OCI-LY3 (cell line): ENCODE results near the gene HOXD1.

Experiments used
- H2AFZ ChIP-seq: fragments of 200-600, 300-600 bp; shearing (Covaris generic); 2 replicates; pipeline ENCODE4 v1.6.0; 2014; ENCODE audit warnings: antibody characterized with exemption, low read depth, low read length
- H3K27ac ChIP-seq: fragments of 200-600, 300-600 bp; sonication (generic); 2 replicates; pipeline ENCODE4 v1.5.1; 2014; ENCODE audit warnings: mild to moderate bottlenecking, low read length, moderate library complexity, mixed read lengths
- H3K27me3 ChIP-seq: fragments of 200-600, 300-600 bp; sonication (generic); 2 replicates; pipeline ENCODE4 v1.6.1; 2014; ENCODE audit warnings: low read depth, low read length, mixed read lengths
- H3K36me3 ChIP-seq: fragments of 200-600, 300-600 bp; sonication (generic); replicated peaks from 2 replicates; pipeline ENCODE3; 2014; ENCODE audit warnings: low read depth, low read length, mixed read lengths
- H3K4me1 ChIP-seq: fragments of 300-600, 200-600 bp; sonication (generic); 2 replicates; pipeline ENCODE4 v1.6.1; 2014; ENCODE audit warnings: low read length, mixed read lengths
- H3K4me2 ChIP-seq: fragments of 200-600, 300-600 bp; sonication (generic); 2 replicates; pipeline ENCODE4 v1.6.1; 2014; ENCODE audit warnings: low read length, mixed read lengths
- H3K4me3 ChIP-seq: fragments of 300-600, 200-600 bp; sonication (generic); 2 replicates; pipeline ENCODE4 v1.5.1; 2014; ENCODE audit warnings: antibody characterized with exemption, mild to moderate bottlenecking, low read length, moderate library complexity
- H3K79me2 ChIP-seq: fragments of 300-600, 200-600 bp; shearing (Covaris generic); 2 replicates; pipeline ENCODE4 v1.6.1; 2014; ENCODE audit warnings: mild to moderate bottlenecking, low read length, mixed read lengths
- H3K9ac ChIP-seq: fragments of 300-600, 200-600 bp; shearing (Covaris generic); 2 replicates; pipeline ENCODE4 v1.6.0; 2014; ENCODE audit warnings: mild to moderate bottlenecking, low read length, moderate library complexity
- H3K9me3 ChIP-seq: fragments of 200-600, 300-600 bp; shearing (Covaris generic); 2 replicates; pipeline ENCODE4 v1.6.1; 2014; ENCODE audit warnings: low read length, mixed read lengths; ENCODE audit not compliant: insufficient read depth
- H4K20me1 ChIP-seq: fragments of 200-600, 300-600 bp; sonication (generic); 2 replicates; pipeline ENCODE4 v1.6.1; 2016; ENCODE audit warnings: low read length, mixed read lengths; ENCODE audit not compliant: insufficient read depth
- EZH2phosphoT487 ChIP-seq: fragments of 200-600 bp; shearing (Covaris generic); IDR thresholded peaks from 2 replicates; pipeline ENCODE4 v1.6.1; 2018; ENCODE audit warnings: antibody characterized with exemption, mixed run types, low read depth
- TF ChIP-seq, protein P1 (sequence below): fragments of 200-600, 300-600 bp; sonication (generic); IDR thresholded peaks from 2 replicates; pipeline ENCODE4 v1.5.1; 2014; ENCODE audit warnings: antibody characterized with exemption, low read length, low read depth

HOXD1 gene

DNA sequence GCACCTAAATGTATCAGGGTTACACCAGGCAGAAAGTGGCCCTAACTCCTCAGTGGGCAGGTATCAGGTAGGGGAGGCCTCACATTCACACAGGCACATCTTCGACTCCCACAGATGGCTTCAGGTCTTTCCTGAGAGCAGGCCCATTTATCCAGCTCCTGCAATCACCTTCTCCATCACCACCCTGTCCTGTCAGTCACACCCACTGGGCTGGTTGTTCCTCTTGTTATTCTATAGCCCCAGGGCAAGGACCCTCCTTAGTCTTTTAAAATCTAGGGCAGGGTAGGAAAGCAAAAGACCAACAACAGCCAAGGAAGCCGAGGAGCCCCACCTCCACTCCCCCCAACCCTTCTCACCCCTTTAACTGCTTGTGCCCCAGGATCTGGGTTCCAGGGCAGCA lies 46.2 kb upstream of the HOXD1 start:
- no peaks in the 10 kb centered on the region for H4K20me1 ChIP-seq
- TF ChIP-seq, protein P1, sequence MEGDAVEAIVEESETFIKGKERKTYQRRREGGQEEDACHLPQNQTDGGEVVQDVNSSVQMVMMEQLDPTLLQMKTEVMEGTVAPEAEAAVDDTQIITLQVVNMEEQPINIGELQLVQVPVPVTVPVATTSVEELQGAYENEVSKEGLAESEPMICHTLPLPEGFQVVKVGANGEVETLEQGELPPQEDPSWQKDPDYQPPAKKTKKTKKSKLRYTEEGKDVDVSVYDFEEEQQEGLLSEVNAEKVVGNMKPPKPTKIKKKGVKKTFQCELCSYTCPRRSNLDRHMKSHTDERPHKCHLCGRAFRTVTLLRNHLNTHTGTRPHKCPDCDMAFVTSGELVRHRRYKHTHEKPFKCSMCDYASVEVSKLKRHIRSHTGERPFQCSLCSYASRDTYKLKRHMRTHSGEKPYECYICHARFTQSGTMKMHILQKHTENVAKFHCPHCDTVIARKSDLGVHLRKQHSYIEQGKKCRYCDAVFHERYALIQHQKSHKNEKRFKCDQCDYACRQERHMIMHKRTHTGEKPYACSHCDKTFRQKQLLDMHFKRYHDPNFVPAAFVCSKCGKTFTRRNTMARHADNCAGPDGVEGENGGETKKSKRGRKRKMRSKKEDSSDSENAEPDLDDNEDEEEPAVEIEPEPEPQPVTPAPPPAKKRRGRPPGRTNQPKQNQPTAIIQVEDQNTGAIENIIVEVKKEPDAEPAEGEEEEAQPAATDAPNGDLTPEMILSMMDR = no peak
- no peak for TF ChIP-seq EZH2phosphoT487

DNA sequence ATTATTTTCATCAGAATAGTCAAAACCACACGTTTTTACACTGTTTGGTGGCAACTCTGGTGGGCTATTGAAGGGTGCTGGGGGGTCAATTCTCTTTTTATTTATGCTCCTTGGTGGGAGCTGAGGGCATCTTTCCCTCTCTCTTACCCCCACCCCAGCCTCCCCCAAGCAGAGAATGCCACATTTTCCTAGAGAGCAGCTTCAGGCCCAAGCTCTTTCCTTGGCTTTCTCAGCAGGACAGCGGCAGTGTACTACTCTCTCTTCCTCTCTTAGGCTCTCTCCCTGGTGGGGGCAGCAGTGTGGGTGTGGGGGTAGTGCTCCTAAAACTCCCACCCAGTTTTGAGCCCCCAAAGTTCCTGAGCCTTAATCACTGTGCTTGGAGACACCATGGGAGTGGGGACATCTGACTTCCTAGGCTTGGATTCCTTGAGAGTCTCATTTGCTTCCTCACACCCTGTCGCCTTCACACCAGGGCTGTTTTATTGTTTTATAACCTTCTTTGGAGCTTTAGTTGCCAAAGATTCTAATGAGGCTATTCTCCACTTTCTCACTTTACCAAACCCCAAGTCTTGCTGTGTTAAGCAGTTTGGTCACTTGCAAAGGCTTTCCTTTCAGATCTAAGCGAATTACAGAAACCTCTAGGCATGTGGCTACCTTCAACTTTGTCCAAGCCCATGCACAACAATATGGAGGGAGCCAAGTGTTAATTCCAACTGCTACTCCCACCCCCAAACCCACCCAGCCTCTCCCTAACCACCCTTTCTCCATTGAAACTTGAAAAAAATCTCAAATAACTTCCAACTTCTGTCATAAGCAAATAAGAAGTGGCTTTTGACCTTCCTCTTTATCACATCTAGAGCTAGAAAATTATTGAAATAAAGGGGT lies 43.1 kb upstream of the HOXD1 start:
- H3K4me1 ChIP-seq = 0 out of 2 replicates have a peak, but pooled peaks cover 5% of the 10 kb centered on the region
- H3K4me2 ChIP-seq = no peak overlapping the region
- TF ChIP-seq, protein P1 = no peak
- no peak for TF ChIP-seq EZH2phosphoT487
- H3K79me2 ChIP-seq = no peaks in the 10 kb centered on the region
- no peak overlapping the region for H3K27ac ChIP-seq
- H3K27me3 ChIP-seq = peaks cover 3% of the 10 kb centered on the region; the same call in 1 of the 2 replicates
- H3K4me3 ChIP-seq = no peak overlapping the region
- no peaks in the 10 kb centered on the region for H3K36me3 ChIP-seq
- no peak overlapping the region for H2AFZ ChIP-seq
- H4K20me1 ChIP-seq = no peaks in the 10 kb centered on the region
- H3K9me3 ChIP-seq = no peaks in the 10 kb centered on the region
- H3K9ac ChIP-seq = no peak overlapping the region

More for the DNA sequence above, 46.2 kb upstream of the HOXD1 start:
- no peak overlapping the region for H3K27ac ChIP-seq
- H3K4me3 ChIP-seq = no peak overlapping the region
- 0 out of 2 replicates have a peak, but pooled peaks cover 5% of the 10 kb centered on the region for H3K4me1 ChIP-seq
- no peaks in the 10 kb centered on the region for H3K9me3 ChIP-seq
- no peak overlapping the region for H3K4me2 ChIP-seq
- H3K79me2 ChIP-seq = no peaks in the 10 kb centered on the region
- H3K9ac ChIP-seq = no peak overlapping the region
- peak overlapping the region; percentile 31; the same call in 1 of the 2 replicates for H2AFZ ChIP-seq
- H3K36me3 ChIP-seq = no peaks in the 10 kb centered on the region
- peaks cover 3% of the 10 kb centered on the region; the same call in 1 of the 2 replicates for H3K27me3 ChIP-seq

DNA sequence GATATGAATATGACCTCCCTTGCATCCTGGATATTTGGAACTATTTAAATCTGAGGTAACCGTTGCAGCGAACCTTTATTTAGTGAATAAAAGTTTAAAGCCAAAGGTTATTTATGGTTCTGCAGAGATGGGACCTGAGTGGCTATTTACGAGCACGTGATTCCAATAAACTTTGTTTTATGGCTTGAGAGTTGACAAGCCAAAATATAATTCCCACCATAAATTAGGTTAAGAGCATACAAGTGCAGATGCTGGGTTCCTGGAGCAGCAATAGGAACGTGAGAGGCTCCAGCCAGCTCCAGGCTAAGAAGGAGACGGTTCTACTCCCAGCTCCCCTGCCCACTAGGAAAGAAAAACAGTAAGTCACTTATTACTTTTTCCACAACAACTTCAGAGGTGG lies 42.4 kb upstream of the HOXD1 start:
- Histone ChIP-seq H3K9ac (no peak overlapping the region), H3K27ac (no peak overlapping the region), H4K20me1 (no peaks in the 10 kb centered on the region), H3K4me2 (no peak overlapping the region), H3K4me3 (no peak overlapping the region), H2AFZ (no peak overlapping the region), H3K4me1 (no peaks in the 10 kb centered on the region), H3K36me3 (no peaks in the 10 kb centered on the region), H3K9me3 (no peaks in the 10 kb centered on the region), H3K79me2 (no peaks in the 10 kb centered on the region), H3K27me3 (peaks cover 3% of the 10 kb centered on the region; the same call in 1 of the 2 replicates)
- TF ChIP-seq, protein P1 = no peak
- TF ChIP-seq EZH2phosphoT487 = no peak

DNA sequence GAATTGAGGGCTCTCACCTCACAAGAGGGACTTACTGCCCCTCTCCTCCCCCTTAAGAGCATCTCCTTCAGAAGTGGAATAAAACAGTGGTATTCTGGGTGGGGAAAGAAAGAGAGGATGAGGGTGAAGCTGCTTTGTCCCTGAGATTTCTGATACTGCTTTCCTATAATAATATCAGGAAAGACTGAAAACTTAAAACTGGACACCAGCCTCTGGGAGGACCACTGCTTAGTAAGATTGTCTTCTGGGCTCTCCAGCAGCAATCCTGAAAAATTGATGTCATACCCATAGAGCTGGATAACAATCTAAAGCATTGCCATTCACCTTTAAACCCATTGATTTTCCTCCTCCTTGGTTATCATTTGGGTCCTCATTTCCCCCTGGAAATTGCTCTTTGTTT lies 41.8 kb upstream of the HOXD1 start:
- H3K27me3 ChIP-seq = peaks cover 3% of the 10 kb centered on the region; the same call in 1 of the 2 replicates
- no peak overlapping the region for H3K9ac ChIP-seq
- H3K27ac ChIP-seq = no peak overlapping the region
- H3K4me2 ChIP-seq = no peak overlapping the region
- H3K9me3 ChIP-seq = no peaks in the 10 kb centered on the region
- H3K4me3 ChIP-seq = no peak overlapping the region
- TF ChIP-seq EZH2phosphoT487 = no peak
- TF ChIP-seq, protein P1 = no peak
- H3K4me1 ChIP-seq = no peaks in the 10 kb centered on the region
- H3K79me2 ChIP-seq = no peaks in the 10 kb centered on the region
- no peaks in the 10 kb centered on the region for H3K36me3 ChIP-seq
- H2AFZ ChIP-seq = no peak overlapping the region
- H4K20me1 ChIP-seq = no peaks in the 10 kb centered on the region
